Mesothelial cell of epicardium (in vitro differentiated cells): ENCODE results near the gene TTC28. TPM values are rescaled to one million over a fixed set of nuclear protein-coding genes. Genes with fewer than 3 reads are reported as not detected.

Source experiments
- DNase-seq, 2 experiments: peaks; one replicate each; pipeline ENCODE4 v3.0.0; 2021; ENCODE audit warnings: low spot score in 2 of 2; ENCODE audit not compliant: unreplicated experiment in 2 of 2
- H3K27ac Mint-ChIP-seq: 2 replicates; pipeline ENCODE4 v1.8.0; 2021; ENCODE audit warnings: mixed read lengths
- H3K27me3 Mint-ChIP-seq: 2 replicates; pipeline ENCODE4 v1.8.0; 2021; ENCODE audit warnings: low read depth, mixed read lengths
- H3K36me3 Mint-ChIP-seq: 2 replicates; pipeline ENCODE4 v1.8.0; 2021; ENCODE audit warnings: mixed read lengths
- H3K4me1 Mint-ChIP-seq: 2 replicates; pipeline ENCODE4 v1.8.0; 2021; ENCODE audit warnings: mixed read lengths
- H3K4me3 Mint-ChIP-seq: 2 replicates; pipeline ENCODE4 v1.8.0; 2021; ENCODE audit warnings: mild to moderate bottlenecking, moderate library complexity, mixed read lengths
- H3K9me3 Mint-ChIP-seq: 2 replicates; pipeline ENCODE4 v1.8.0; 2021; ENCODE audit warnings: mixed read lengths
- CTCF ChIP-seq: fragments of 200-600 bp; sonication (generic); IDR thresholded peaks from one replicate; pipeline ENCODE4 v1.5.0; 2021; ENCODE audit warnings: antibody characterized with exemption; ENCODE audit not compliant: unreplicated experiment
- total RNA-seq: library from RNA; stranded (reverse); gene quantifications from 3 replicates; pipeline ENCODE4 v1.2.1, GENCODE V29; 2021

Gene TTC28
- total RNA-seq, 1 donor from 2014 or later: 95.9 TPM

- Mint-ChIP-seq H3K27me3 (no peaks in the 10 kb centered on the region), H3K4me3 (no peak overlapping the region), H3K9me3 (no peaks in the 10 kb centered on the region), H3K4me1 (no peaks in the 10 kb centered on the region), H3K36me3 (peaks cover 13% of the 10 kb centered on the region), H3K27ac (no peak overlapping the region)
- no peak for DNase-seq
- TF ChIP-seq CTCF: no peak
Observed at GRCh38 chr22:28002181-28002700, 677.4 kb downstream of the TTC28 start.

- Mint-ChIP-seq H3K4me1 (no peaks in the 10 kb centered on the region), H3K36me3 (peaks cover 13% of the 10 kb centered on the region), H3K4me3 (no peak overlapping the region), H3K27me3 (no peaks in the 10 kb centered on the region), H3K27ac (no peak overlapping the region), H3K9me3 (no peaks in the 10 kb centered on the region)
- no peak for TF ChIP-seq CTCF
- no peak for DNase-seq
Observed at GRCh38 chr22:28001171-28001835, 678.3 kb downstream of the TTC28 start.

GRCh38 chr22:28000361-28000760 is 679.3 kb downstream of the TTC28 start:
- no peak overlapping the region for H3K27ac Mint-ChIP-seq
- no peak for TF ChIP-seq CTCF
- DNase-seq: no peak
- H3K4me3 Mint-ChIP-seq: no peak overlapping the region
- peaks cover 15% of the 10 kb centered on the region for H3K36me3 Mint-ChIP-seq
- H3K4me1 Mint-ChIP-seq: no peaks in the 10 kb centered on the region
- H3K27me3 Mint-ChIP-seq: no peaks in the 10 kb centered on the region
- no peaks in the 10 kb centered on the region for H3K9me3 Mint-ChIP-seq

GRCh38 chr22:27999876-28000275 is 679.8 kb downstream of the TTC28 start:
- Mint-ChIP-seq H3K4me1 (no peaks in the 10 kb centered on the region), H3K27ac (no peak overlapping the region), H3K9me3 (no peaks in the 10 kb centered on the region), H3K27me3 (no peaks in the 10 kb centered on the region), H3K4me3 (no peak overlapping the region), H3K36me3 (peaks cover 20% of the 10 kb centered on the region)
- no peak for DNase-seq
- TF ChIP-seq CTCF: no peak

GRCh38 chr22:27998511-27999410 is 680.9 kb downstream of the TTC28 start:
- Mint-ChIP-seq H3K4me3 (no peak overlapping the region), H3K36me3 (peaks cover 22% of the 10 kb centered on the region), H3K27ac (no peak overlapping the region), H3K4me1 (no peaks in the 10 kb centered on the region), H3K27me3 (no peaks in the 10 kb centered on the region), H3K9me3 (no peaks in the 10 kb centered on the region)
- TF ChIP-seq CTCF: no peak
- DNase-seq: no peak
